HG02981 (cell line): ENCODE measurements around the gene ENOX2.

ENCODE experiments used
- ATAC-seq: cut with Tn5 transposase; IDR thresholded peaks from one replicate; pipeline ENCODE4 v1.9.1; 2021; ENCODE audit warnings: mild to moderate bottlenecking, moderate library complexity; ENCODE audit not compliant: unreplicated experiment

Gene ENOX2

GRCh38 chrX:130704053-130705038 is 198.7 kb downstream of the ENOX2 start:
- no peak for ATAC-seq

- ATAC-seq, result no peak
These were observed 199.9 kb downstream of the ENOX2 start for GRCh38 chrX:130702867-130703707.

- no peak for ATAC-seq
These were observed 202.4 kb downstream of the ENOX2 start for GRCh38 chrX:130700629-130701028.

DNA sequence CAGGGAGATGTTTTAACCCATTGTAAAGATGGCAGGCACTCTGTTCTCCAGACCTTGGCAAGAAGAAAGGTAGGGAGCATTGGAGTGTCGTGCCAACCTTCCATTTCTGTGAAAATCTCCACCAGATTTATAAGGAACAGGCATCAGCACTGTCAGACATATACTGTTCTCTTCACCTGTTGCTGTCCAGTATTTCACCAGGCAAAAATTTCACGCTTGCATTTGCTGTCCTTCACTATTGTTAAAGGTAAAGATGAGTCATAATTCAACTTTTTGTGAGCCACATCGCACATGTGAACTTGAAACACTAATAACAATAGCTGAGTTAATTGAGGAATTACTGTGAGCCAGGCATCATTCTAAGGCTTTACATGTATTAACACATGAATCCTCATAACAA is 203.4 kb downstream of the ENOX2 start:
- no peak for ATAC-seq

DNA sequence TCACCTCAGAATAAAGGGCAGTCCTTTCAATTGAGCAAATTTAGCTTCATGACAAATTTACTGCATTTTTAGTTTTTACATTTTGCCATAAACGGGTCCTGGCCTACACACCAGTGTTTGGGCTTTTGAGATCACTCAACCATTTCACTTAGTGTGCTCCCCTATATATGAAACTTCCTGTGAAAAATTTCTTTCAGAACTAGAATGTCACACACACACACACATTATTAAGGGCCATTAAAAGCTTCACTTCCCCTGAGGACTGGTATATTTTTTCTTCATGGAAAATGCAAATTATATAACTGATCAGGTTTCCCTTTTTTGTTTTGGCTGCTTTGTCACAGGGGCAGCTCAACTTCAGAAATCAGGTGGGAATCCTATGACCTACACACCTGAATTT is 206.5 kb downstream of the ENOX2 start:
- no peak for ATAC-seq

DNA sequence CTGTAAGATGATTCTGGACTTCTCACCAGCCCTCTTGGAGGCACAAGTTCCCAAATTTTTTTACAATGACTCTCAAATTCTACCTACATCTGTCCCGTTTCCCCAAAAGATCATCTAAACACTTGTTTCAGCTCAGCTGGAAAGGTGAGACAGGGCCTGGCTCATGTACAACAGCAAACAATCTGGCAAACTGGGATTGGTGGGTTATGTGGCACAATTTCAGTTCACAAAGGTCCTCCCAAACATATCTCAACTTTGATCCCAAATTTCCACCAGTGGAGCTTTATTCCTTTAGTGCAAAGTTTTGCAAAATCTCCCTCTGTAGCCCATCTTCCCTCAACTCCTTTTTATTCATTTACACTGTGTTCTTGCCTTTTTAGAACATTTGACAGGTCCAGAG is 207.1 kb downstream of the ENOX2 start:
- ATAC-seq, result no peak

- ATAC-seq, result no peak
These were observed 208.0 kb downstream of the ENOX2 start for GRCh38 chrX:130694983-130695382.

- no peak for ATAC-seq
These were observed 211.4 kb downstream of the ENOX2 start for GRCh38 chrX:130691576-130691975.

DNA sequence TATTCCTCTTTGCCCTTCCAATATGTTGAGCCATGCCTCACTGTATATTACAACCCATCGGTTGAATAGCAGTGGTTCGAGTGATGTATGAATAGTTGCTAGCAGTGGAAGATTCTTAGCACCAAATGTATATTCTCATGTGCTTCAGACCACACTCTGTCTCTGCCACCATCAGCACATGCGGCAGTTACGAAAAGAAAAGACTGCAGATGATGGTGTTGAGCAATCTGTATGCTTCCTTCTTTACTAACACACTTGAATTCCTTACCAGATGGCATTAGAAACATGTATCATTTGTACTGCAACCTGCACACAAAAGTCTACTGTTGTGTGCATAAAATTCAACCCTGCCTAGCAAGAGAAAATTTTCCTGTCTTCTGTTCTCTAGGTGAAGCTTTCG is 214.6 kb downstream of the ENOX2 start:
- no peak for ATAC-seq

DNA sequence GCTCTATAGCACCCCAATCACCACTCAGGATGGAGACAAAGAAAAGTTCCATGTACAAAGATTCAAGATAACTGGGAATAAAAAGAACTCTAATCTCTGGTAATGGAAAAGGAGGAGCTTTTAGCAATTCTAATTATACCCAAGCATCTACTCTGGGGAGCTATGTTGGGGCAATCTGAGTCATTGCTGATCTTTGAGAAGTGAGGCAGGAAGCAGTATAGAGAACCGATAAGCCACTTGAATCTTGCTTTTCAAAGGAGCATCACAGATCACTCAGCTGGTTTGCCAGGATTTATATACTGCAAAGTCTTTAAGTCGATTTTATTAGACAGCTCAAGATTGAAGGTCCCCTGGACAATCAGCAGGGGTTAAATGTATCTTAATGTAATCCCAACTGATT is 220.0 kb downstream of the ENOX2 start:
- no peak for ATAC-seq

DNA sequence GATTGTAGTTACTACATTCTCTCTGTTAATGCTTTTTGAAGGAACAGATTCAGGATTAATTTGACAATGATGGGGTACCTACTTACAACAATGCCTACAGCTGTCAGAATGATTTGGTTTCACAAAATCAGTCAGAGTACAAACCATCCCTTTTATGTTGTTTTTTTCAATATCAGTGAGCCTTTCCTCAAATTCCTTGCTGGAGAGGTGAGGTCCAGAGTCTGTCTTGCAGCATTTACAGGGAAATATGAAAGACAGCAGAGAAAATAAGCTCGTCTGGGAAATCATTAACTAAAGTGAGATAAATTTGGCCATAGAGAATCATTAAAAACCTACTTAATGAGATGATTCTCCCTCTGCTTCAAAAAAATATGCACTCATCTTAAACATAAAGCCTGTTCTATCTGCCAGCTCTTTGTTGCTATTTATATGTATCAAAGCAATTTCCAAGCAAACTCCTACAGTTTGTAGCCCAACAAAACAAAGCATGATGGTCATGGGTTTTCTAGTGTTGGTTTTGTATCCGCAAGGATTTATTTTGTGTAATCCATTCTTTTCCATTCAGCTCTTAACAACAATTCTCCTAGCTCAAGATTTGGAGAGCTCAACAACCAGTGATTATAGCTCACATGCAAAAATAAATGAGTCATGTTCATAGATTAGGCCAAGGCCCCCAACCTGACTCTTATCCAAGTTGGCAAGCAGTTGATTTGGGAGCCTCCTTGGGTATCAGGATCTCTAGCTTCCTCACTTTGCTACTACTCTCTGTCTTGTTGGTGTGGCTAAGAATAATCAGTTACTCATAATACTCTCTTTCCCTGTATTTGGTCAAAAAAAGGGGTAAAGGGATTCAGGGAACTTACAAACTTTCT is 222.6 kb downstream of the ENOX2 start:
- ATAC-seq, result no peak

DNA sequence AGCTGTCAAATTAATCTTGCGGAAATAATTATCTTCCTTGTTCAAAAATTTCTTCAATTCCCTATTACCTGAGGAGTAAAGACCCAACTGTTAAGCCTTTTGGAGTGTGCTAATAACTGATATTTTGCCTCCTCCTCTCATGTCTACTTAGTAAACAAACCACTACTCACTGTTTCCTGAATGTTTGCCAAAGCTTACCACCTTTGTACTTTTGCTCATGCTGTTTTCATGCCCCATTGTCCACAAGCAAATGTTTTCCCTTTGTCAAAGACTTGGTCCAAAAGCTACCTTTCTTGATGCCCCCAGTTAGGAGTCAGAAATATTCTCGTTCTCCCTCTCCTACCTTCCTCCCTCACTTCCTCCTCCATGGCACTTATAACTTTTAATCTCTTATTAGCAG is 226.1 kb downstream of the ENOX2 start:
- ATAC-seq, result no peak

DNA sequence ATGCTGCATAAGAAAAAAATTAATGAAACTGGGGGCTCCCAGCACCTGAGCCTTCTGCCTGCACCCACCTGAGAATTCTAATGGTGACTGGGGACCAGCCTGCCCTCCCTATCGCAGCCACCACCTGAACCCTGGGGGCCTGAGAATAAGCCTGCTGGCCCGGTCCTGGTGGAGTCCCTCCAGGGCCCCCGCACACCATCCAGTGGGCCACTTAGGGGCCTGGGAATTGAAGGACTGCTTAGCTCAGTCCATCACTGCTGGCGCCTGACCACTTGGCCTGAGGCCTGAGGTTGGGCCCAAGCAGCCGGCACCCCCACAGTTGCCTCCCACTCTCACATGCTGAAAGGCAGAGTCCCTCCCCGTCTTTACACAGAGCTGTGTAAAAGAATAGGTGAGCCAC is 230.8 kb downstream of the ENOX2 start:
- ATAC-seq, result no peak

GRCh38 chrX:130669233-130669632 is 233.8 kb downstream of the ENOX2 start:
- ATAC-seq, result no peak

DNA sequence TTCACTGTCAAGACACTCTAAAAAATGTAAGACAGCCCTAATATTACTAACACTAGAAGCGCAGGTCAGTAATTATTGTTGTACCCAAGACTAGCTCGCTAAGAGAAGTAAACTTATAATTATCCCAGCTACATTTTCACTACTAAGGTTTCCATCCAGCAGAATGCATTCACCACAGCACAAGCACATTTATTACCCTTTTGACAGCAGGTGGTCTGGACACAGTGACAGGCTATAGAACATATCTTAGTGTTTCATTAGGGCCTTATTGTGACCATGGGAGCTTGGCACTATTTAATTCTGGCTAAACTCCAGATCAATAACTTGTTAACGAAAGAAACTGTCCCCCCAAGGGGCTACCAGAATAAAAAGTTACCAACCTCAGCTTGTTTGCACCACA is 237.7 kb downstream of the ENOX2 start:
- no peak for ATAC-seq

DNA sequence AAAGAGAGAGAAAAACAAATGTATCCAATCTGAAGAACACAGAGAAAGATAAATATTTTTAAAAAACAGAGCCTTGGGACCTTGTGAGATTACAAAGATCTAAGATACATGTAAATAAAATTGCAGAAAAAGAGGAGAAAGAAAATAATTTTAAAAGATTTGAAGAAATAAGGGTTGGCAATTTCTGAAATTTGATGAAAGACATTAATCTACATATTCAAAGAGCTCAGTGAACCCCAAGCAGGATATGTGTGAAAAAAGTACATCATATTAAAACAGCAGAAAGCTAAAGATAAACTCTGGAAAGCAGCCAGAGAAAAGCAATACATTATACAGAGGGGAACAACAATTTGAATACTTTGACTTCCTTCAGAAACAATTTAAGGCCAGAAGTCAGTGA is 244.7 kb downstream of the ENOX2 start:
- no peak for ATAC-seq

DNA sequence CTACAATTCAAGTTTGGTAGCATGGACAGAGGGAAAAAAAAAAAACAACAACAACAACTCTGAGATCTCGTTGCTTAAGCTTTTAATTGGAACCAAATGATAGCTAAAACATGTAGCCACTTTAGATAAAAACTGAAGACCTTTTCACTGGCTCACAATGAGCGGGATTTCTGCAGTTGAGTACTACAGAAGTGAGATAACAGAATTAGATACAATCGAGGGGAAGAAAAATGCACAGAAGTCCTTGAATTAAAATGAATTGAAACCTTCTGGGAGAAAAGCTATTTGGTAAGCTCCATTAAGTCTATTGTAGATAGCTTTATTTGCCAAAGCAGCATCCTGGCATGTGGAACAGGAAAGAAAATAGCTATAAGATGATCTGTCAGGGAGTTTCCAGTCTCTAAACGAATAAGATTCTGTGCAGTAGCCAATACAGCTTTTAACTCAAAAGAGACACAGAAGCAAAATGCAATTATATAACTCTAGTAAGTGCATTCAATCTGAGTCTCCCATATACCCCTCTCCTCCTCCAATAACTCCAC is 248.5 kb downstream of the ENOX2 start:
- no peak for ATAC-seq

- ATAC-seq, result no peak
These were observed 250.0 kb downstream of the ENOX2 start for GRCh38 chrX:130652824-130653578.

DNA sequence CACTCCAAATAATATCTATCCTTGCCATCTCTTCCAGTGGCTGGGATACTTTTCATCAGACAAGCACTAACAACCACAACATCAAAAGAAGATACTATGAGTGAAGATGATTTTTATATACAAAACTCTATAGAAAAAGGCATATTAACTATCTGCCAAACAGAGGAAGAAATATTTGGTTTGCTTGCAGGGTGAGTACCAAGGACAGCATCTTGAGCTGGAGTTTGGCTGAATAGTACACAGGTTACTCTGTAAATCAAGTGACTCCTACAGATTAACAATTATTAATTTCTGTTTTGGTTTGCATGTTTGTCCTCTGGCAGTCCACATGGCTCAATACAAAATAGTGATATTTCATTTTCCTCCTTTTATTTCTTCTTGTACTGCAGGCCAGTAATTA is 253.3 kb downstream of the ENOX2 start:
- ATAC-seq, result no peak

GRCh38 chrX:130647468-130647867 is 255.5 kb downstream of the ENOX2 start:
- no peak for ATAC-seq
